ENCODE results near the gene FBF1.

- no peak for TF ChIP-seq POLR2AphosphoS5 (IDR thresholded peaks at IDR 0.05; ENCODE audit: low read depth, low read length)
- TF ChIP-seq REST (IDR thresholded peaks at IDR 0.05; ENCODE audit: insufficient read depth in 1 of 2, low read depth in 2 of 2, low read length in 2 of 2) = no peak
- TF ChIP-seq SIN3A (IDR thresholded peaks at IDR 0.05; ENCODE audit: borderline replicate concordance, insufficient read depth, low read length) = no peak
Observed at GRCh38 chr17:75875182-75875939, 65.5 kb downstream of the FBF1 start.

Data from PFSK-1 (cell line).